ENCODE results near the gene STAG3.
"Not testable (repeated sequence)": the region's sequence is repeated elsewhere in the genome, so short reads cannot be mapped to it uniquely, and the experiment has no call there.

Gene STAG3

DNA sequence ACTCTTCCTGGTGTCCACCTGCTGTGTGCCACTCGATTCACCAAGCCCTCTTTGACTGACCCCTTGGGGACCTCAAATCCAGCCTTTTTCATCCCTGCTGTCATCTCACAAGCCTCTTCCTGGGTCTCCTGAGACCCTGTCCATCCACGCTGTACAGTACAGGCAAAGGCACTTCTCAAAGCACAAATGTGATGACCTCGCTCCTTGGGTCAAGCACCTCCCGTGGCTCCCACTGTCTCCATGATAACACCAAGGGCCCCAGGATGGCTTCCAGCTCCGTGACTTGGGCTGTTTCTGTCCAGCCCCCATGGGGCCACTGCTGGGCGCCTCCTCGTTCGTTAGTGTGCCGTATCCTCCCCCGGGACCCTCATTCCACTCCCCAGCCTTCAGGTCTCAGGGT is 70.8 kb downstream of the STAG3 start:
- DNase-seq, result no peak

GRCh38 chr7:100257017-100257416 is 79.3 kb downstream of the STAG3 start:
- no peak for DNase-seq

GRCh38 chr7:100259984-100260383 is 82.3 kb downstream of the STAG3 start:
- not testable (repeated sequence) for DNase-seq

DNA sequence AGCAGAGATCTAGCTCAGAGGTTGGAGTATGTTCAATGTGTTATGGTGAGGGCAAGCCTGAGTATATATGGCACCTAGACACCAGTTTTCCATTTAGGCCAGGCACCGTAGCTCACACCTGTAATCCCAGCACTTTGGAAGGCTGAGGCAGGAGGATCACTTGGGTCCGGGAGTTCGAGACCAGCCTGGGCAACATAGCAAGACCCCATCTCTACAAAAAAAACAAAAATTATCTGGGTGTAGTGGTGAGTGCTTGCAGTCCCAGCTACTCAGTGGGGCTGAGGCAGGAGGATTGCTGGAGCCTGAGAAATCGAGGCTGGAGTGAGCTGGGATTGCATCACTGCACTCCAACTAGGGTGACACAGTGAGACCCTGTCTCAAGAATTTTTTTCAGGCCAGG is 85.2 kb downstream of the STAG3 start:
- not testable (repeated sequence) for DNase-seq

Data from suppressor macrophage treated with lipopolysaccharide for 4 hours (primary cell).